HCT116 (cell line): Measurements from ENCODE around the gene PLD1. TPM values are rescaled to one million over a fixed set of nuclear protein-coding genes. Genes with fewer than 3 reads are reported as not detected.

Source experiments
- ATAC-seq: fragments of 200-7000 bp; cut with Tn5 transposase; 2 replicates; pipeline ENCODE4 v1.9.1; 2020; ENCODE audit warnings: mild to moderate bottlenecking, moderate library complexity
- BruUV-seq: library from RNA; stranded (reverse); fragments of 400-500 nt; replicated peaks from 2 replicates; lab custom pipeline; 2021; lab: Mats Ljungman, UMichigan
- CTCF ChIA-PET: fragments of 300-600 bp; sonication (Branson Sonifier 250); formaldehyde crosslinking; loops from one replicate; lab custom pipeline; 2021; ENCODE audit warnings: antibody characterized with exemption; lab: Charles Lee
- POLR2A ChIA-PET: fragments of 300-600, 350-600 bp; sonication (Branson Sonifier 250); formaldehyde crosslinking; loops from one replicate; lab custom pipeline; 2021; ENCODE audit warnings: antibody characterized with exemption; lab: Charles Lee
- RAD21 ChIA-PET, 2 experiments: fragments of 300-600 bp; sonication (Branson Sonifier 250); formaldehyde crosslinking; loops; one replicate each; lab custom pipeline; 2023; ENCODE audit warnings: low total read pairs in 2 of 2; ENCODE audit not compliant: uncharacterized antibody in 2 of 2, unreplicated experiment in 2 of 2, low non-redundant PET in 1 of 2; lab: Charles Lee
- DNase-seq: peaks from one replicate; pipeline ENCODE4 v3.0.0-alpha.2; 2010; ENCODE audit warnings: low read depth, low spot score
- H2AFZ ChIP-seq: fragments of 200-600 bp; shearing (Covaris generic), sonication (generic); 2 replicates; pipeline ENCODE4 v1.6.1; 2017; ENCODE audit warnings: low read depth, mixed run types, mixed read lengths, antibody characterized with exemption, low read length; ENCODE audit not compliant: poor library complexity, severe bottlenecking
- H3K27ac ChIP-seq: 2 replicates; pipeline ENCODE4 v1.5.1; 2012; ENCODE audit warnings: low read depth, low read length
- H3K27me3 ChIP-seq: fragments of 200-600 bp; sonication (generic); 2 replicates; pipeline ENCODE4 v1.6.1; 2016; ENCODE audit warnings: mixed run types, low read length, mixed read lengths; ENCODE audit not compliant: insufficient read depth
- H3K36me3 ChIP-seq, 2 experiments: fragments of 200-500 bp in 1 of 2; fragments of 200-600 bp in 1 of 2; sonication (Bioruptor generic) in 1 of 2; sonication (generic) in 1 of 2; 2 replicates each; pipeline versions ENCODE4 v1.5.1 to v1.6.1; 2014 to 2016; ENCODE audit warnings: low read length in 2 of 2, inconsistent platforms in 1 of 2, mixed read lengths in 1 of 2, mixed run types in 1 of 2; ENCODE audit not compliant: insufficient read depth in 2 of 2, control insufficient read depth in 1 of 2
- H3K4me1 ChIP-seq, 2 experiments: fragments of 200-600 bp in 1 of 2; sonication (generic) in 1 of 2; 2 replicates each; pipeline versions ENCODE4 v1.5.1 to v1.6.1; 2012 to 2017; ENCODE audit warnings: low read length in 2 of 2, inconsistent platforms in 1 of 2, mild to moderate bottlenecking in 1 of 2, mixed read lengths in 1 of 2, mixed run types in 1 of 2, moderate library complexity in 1 of 2; ENCODE audit not compliant: insufficient read depth in 2 of 2, control insufficient read depth in 1 of 2
- H3K4me2 ChIP-seq: fragments of 200-600 bp; sonication (generic); 2 replicates; pipeline ENCODE4 v1.6.1; 2017; ENCODE audit warnings: mixed run types, low read length, mixed read lengths
- H3K4me3 ChIP-seq, 2 experiments: fragments of 200-600 bp in 1 of 2; sonication (generic) in 1 of 2; replicated peaks in 1 of 2; 2 replicates each; pipeline ENCODE4 v1.5.1; 2011 to 2016; ENCODE audit warnings: low read length in 2 of 2, control low read depth in 1 of 2, low read depth in 1 of 2, mild to moderate bottlenecking in 1 of 2, mixed read lengths in 1 of 2, mixed run types in 1 of 2
- H3K79me2 ChIP-seq: fragments of 200-600 bp; sonication (generic); 2 replicates; pipeline ENCODE4 v1.6.1; 2017; ENCODE audit warnings: mild to moderate bottlenecking, mixed run types, low read length, moderate library complexity, mixed read lengths; ENCODE audit not compliant: insufficient read depth
- H3K9ac ChIP-seq: fragments of 200-600 bp; sonication (generic); 2 replicates; pipeline ENCODE4 v1.6.1; 2016; ENCODE audit warnings: low read length, mixed read lengths
- H3K9me2 ChIP-seq: fragments of 200-600 bp; sonication (generic), shearing (Covaris generic); 2 replicates; pipeline ENCODE4 v1.6.1; 2017; ENCODE audit warnings: mixed run types, mild to moderate bottlenecking, moderate library complexity; ENCODE audit not compliant: insufficient read depth
- H3K9me3 ChIP-seq, 2 experiments: fragments of 200-500 bp in 1 of 2; fragments of 200-600 bp in 1 of 2; sonication (Bioruptor generic) in 1 of 2; sonication (generic) in 1 of 2; 2 replicates each; pipeline ENCODE4 v1.6.1; 2014 to 2017; ENCODE audit warnings: low read length in 2 of 2, mixed read lengths in 2 of 2, inconsistent platforms in 1 of 2, low read depth in 1 of 2, mild to moderate bottlenecking in 1 of 2, mixed run types in 1 of 2, moderate library complexity in 1 of 2; ENCODE audit not compliant: control insufficient read depth in 1 of 2, insufficient read depth in 1 of 2
- H4K20me1 ChIP-seq: fragments of 200-600 bp; sonication (generic), shearing (Covaris generic); 2 replicates; pipeline ENCODE4 v1.6.1; 2017; ENCODE audit warnings: mixed run types, mild to moderate bottlenecking, moderate library complexity; ENCODE audit not compliant: insufficient read depth
- ATF3 ChIP-seq: IDR thresholded peaks from 2 replicates; pipeline ENCODE4 v1.6.1; 2012
- CBX3 ChIP-seq: IDR thresholded peaks from 2 replicates; pipeline ENCODE4 v1.6.1; 2012; ENCODE audit warnings: low read depth
- CTCF ChIP-seq, 3 experiments: fragments of 200-600 bp in 1 of 3; sonication (generic) in 1 of 3; IDR thresholded peaks in 2 of 3; conservative IDR thresholded peaks in 1 of 3; 2 replicates each; pipeline ENCODE4 v1.5.1; 2012 to 2017; ENCODE audit warnings: low read depth in 2 of 3, low read length in 2 of 3, antibody characterized with exemption in 1 of 3, borderline replicate concordance in 1 of 3, control low read depth in 1 of 3, mild to moderate bottlenecking in 1 of 3, mixed read lengths in 1 of 3, mixed run types in 1 of 3, moderate library complexity in 1 of 3; ENCODE audit not compliant: insufficient read depth in 1 of 3
- EGR1 ChIP-seq: IDR thresholded peaks from 2 replicates; pipeline ENCODE4 v1.6.1; 2012; ENCODE audit warnings: low read depth
- ELF1 ChIP-seq: IDR thresholded peaks from 2 replicates; pipeline ENCODE4 v1.6.1; 2012; ENCODE audit warnings: low read depth, borderline replicate concordance
- EZH2 ChIP-seq: fragments of 200-600 bp; sonication (generic); IDR thresholded peaks from 2 replicates; pipeline ENCODE4 v1.6.1; 2017; ENCODE audit warnings: antibody characterized with exemption, mixed run types
- EZH2phosphoT487 ChIP-seq: fragments of 200-600 bp; IDR thresholded peaks from 2 replicates; pipeline ENCODE4 v1.6.1; 2018; ENCODE audit warnings: antibody characterized with exemption, borderline replicate concordance
- FOSL1 ChIP-seq: IDR thresholded peaks from 2 replicates; pipeline ENCODE4 v1.6.1; 2012; ENCODE audit warnings: low read depth
- JUND ChIP-seq: IDR thresholded peaks from 2 replicates; pipeline ENCODE4 v1.6.1; 2012
- POLR2A ChIP-seq: IDR thresholded peaks from 2 replicates; pipeline ENCODE4 v1.7.0; 2011; ENCODE audit warnings: borderline replicate concordance; ENCODE audit not compliant: insufficient read depth, insufficient read length; ENCODE audit errors: extremely low read depth
- RAD21 ChIP-seq: IDR thresholded peaks from 2 replicates; pipeline ENCODE4 v1.6.1; 2012; ENCODE audit warnings: low read depth, mild to moderate bottlenecking
- REST ChIP-seq: IDR thresholded peaks from 2 replicates; pipeline ENCODE4 v1.6.1; 2012; ENCODE audit warnings: low read depth
- SIN3A ChIP-seq: IDR thresholded peaks from 2 replicates; pipeline ENCODE4 v1.6.1; 2012; ENCODE audit warnings: low read depth
- SP1 ChIP-seq: IDR thresholded peaks from 2 replicates; pipeline ENCODE4 v1.6.1; 2012; ENCODE audit warnings: low read depth
- YY1 ChIP-seq: IDR thresholded peaks from 2 replicates; pipeline ENCODE4 v1.6.1; 2011; ENCODE audit warnings: low read length, low read depth, moderate library complexity, mild to moderate bottlenecking; ENCODE audit not compliant: insufficient replicate concordance; ENCODE audit errors: extremely low read depth
- ZBTB33 ChIP-seq: IDR thresholded peaks from 2 replicates; pipeline ENCODE4 v1.6.1; 2011; ENCODE audit warnings: mild to moderate bottlenecking, low read length, moderate library complexity; ENCODE audit not compliant: insufficient replicate concordance; ENCODE audit errors: extremely low read depth
- ZFX ChIP-seq: fragments of 450-650 bp; IDR thresholded peaks from 2 replicates; pipeline ENCODE4 v1.6.1; 2017
- intact Hi-C: fragments of 100-400 bp; cut with micrococcal nuclease; formaldehyde crosslinking; loops from 2 replicates; pipeline ENCODE4 v1.10.0; 2022
- total RNA-seq: library from RNA; stranded (reverse); gene quantifications from one replicate; pipeline ENCODE4 v1.2.1, GENCODE V29; 2021; ENCODE audit not compliant: unreplicated experiment

The PLD1 gene
- total RNA-seq, 1 experiment from 2014 or later: 8.4 TPM

GRCh38 chr3:171804618-171805389 is 5.5 kb downstream of the PLD1 start:
- H3K27ac ChIP-seq: no peak overlapping the region
- no peak overlapping the region for H3K4me3 ChIP-seq
- DNase-seq: no peak
- CTCF ChIA-PET: no interaction called here
- no peak overlapping the region for H2AFZ ChIP-seq
- POLR2A ChIA-PET: no interaction called here
- H3K9me3 ChIP-seq: no peaks in the 10 kb centered on the region
- RAD21 ChIA-PET: no interaction called here
- H3K27me3 ChIP-seq: no peaks in the 10 kb centered on the region
- H4K20me1 ChIP-seq: no peaks in the 10 kb centered on the region
- peaks cover 10 to 42% of the 10 kb centered on the region in 2 experiments; a peak in 3 of 4 replicates for H3K4me1 ChIP-seq
- H3K9me2 ChIP-seq: no peaks in the 10 kb centered on the region; the same call in 1 of the 2 replicates
- H3K79me2 ChIP-seq: no peaks in the 10 kb centered on the region
- H3K36me3 ChIP-seq: no peaks in the 10 kb centered on the region
- intact Hi-C loops: no loop called here
- no TSS peak for BruUV-seq
- H3K4me2 ChIP-seq: no peak overlapping the region
- TF ChIP-seq ATF3: no peak
- no peak for TF ChIP-seq SP1
- no peak for TF ChIP-seq REST
- no peak for TF ChIP-seq ZBTB33
- TF ChIP-seq EZH2: no peak
- no peak for TF ChIP-seq FOSL1
- TF ChIP-seq EGR1: no peak
- no peak for TF ChIP-seq ELF1
- no peak for TF ChIP-seq YY1
- no peak for TF ChIP-seq RAD21
- TF ChIP-seq JUND: no peak
- no peak for TF ChIP-seq ZFX
- no peak for TF ChIP-seq CTCF (IDR thresholded peaks at IDR 0.05 in 2 of 3, conservative IDR thresholded peaks at IDR 0.05 in 1 of 3; ENCODE audit: borderline replicate concordance in 1 of 3, insufficient read depth in 1 of 3, low read depth in 2 of 3, low read length in 2 of 3)
- TF ChIP-seq SIN3A: no peak
- TF ChIP-seq POLR2A: no peak
- TF ChIP-seq CBX3: no peak
- no peak for TF ChIP-seq EZH2phosphoT487
- TF ChIP-seq, all 23 proteins: peak for 0
- no peak for ATAC-seq
- no peak overlapping the region for H3K9ac ChIP-seq
